ENCODE measurements around the gene LIFR.
"Not testable (repeated sequence)": the region's sequence is repeated elsewhere in the genome, so short reads cannot be mapped to it uniquely, and the experiment has no call there.

Gene LIFR, protein sequence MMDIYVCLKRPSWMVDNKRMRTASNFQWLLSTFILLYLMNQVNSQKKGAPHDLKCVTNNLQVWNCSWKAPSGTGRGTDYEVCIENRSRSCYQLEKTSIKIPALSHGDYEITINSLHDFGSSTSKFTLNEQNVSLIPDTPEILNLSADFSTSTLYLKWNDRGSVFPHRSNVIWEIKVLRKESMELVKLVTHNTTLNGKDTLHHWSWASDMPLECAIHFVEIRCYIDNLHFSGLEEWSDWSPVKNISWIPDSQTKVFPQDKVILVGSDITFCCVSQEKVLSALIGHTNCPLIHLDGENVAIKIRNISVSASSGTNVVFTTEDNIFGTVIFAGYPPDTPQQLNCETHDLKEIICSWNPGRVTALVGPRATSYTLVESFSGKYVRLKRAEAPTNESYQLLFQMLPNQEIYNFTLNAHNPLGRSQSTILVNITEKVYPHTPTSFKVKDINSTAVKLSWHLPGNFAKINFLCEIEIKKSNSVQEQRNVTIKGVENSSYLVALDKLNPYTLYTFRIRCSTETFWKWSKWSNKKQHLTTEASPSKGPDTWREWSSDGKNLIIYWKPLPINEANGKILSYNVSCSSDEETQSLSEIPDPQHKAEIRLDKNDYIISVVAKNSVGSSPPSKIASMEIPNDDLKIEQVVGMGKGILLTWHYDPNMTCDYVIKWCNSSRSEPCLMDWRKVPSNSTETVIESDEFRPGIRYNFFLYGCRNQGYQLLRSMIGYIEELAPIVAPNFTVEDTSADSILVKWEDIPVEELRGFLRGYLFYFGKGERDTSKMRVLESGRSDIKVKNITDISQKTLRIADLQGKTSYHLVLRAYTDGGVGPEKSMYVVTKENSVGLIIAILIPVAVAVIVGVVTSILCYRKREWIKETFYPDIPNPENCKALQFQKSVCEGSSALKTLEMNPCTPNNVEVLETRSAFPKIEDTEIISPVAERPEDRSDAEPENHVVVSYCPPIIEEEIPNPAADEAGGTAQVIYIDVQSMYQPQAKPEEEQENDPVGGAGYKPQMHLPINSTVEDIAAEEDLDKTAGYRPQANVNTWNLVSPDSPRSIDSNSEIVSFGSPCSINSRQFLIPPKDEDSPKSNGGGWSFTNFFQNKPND

GRCh38 chr5:38556599-38557307 lies at the start of gene LIFR:
Gene LIFR (minus strand): TSS chr5:38556646. CDS start chr5:38530647, 25,999 bp downstream.
- no peaks in the 10 kb centered on the region for H3K36me3 ChIP-seq (ENCODE audit: control insufficient read depth, insufficient read depth, low read length)
- H3K27me3 ChIP-seq (ENCODE audit: control insufficient read depth, insufficient read depth, low read length), result no peaks in the 10 kb centered on the region
- H3K9me3 ChIP-seq (ENCODE audit: control insufficient read depth, insufficient read depth, low read length), result no peaks in the 10 kb centered on the region
- H3K4me3 ChIP-seq (ENCODE audit: low read length), result peak within 1 kb of the TSS; percentile 99
- no peaks in the 10 kb centered on the region for H3K4me1 ChIP-seq (ENCODE audit: control insufficient read depth, insufficient read depth, low read length)
- WGBS (ENCODE audit: insufficient coverage, insufficient read length), result no CpG with 5 or more reads among the region's 88 CpGs
- no peak for DNase-seq (ENCODE audit: low read depth, low spot score)
- no peak within 1 kb of the TSS for H3K27ac ChIP-seq (ENCODE audit: low read length)

GRCh38 chr5:38605610-38606009 lies 49.2 kb upstream of the LIFR start:
- Histone ChIP-seq H3K27me3 (ENCODE audit: control insufficient read depth, insufficient read depth, low read length) (no peaks in the 10 kb centered on the region), H3K27ac (ENCODE audit: low read length) (no peak overlapping the region), H3K4me1 (ENCODE audit: control insufficient read depth, insufficient read depth, low read length) (peaks cover 2% of the 10 kb centered on the region; the same call in 1 of the 2 replicates), H3K4me3 (ENCODE audit: low read length) (no peak overlapping the region), H3K9me3 (ENCODE audit: control insufficient read depth, insufficient read depth, low read length) (no peaks in the 10 kb centered on the region), H3K36me3 (ENCODE audit: control insufficient read depth, insufficient read depth, low read length) (no peaks in the 10 kb centered on the region)
- DNase-seq (ENCODE audit: low read depth, low spot score), result no peak
- WGBS (ENCODE audit: insufficient coverage, insufficient read length), result no CpG with 5 or more reads among the region's 7 CpGs

DNA sequence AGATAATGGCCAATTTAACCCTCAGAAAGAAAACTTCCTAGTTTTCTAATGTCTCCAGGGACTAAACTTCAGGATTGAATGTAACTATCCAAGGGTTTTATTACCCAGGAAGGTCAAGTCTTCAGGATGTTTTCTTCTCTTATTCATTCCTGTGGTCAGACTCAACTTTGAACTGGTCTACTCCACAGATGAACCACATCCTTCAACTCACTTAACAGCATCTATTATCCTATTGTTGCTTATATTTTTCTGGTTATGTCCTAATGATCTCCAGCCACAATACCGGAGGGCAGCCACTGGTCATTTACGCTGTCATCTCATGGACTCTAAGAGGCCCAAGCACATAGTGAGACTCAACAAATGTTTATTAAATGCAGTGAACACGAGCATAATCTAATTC lies 47.2 kb upstream of the LIFR start:
- DNase-seq (ENCODE audit: low read depth, low spot score), result no peak
- WGBS (ENCODE audit: insufficient coverage, insufficient read length), result no CpG with 5 or more reads among the region's 3 CpGs

DNA sequence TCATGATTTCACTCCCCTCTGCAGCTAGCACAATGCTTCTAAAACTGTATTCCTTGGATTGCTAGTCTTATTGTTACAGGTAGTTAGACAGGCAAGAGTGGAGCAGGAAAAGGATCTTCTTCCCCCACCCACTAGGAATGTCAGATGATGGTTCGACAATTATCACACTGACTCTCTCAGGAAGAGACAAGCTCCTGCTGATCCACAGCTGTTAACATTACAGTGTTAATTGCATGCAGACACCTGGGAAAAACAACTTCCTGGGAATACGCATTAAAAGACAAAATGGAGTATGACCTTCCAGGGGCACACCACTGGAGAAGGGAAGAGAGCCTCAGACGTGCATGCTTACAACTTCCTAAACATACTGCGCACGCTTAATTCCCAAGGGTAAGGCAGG lies 46.2 kb upstream of the LIFR start:
- DNase-seq (ENCODE audit: low read depth, low spot score), result no peak
- no peaks in the 10 kb centered on the region for H3K9me3 ChIP-seq (ENCODE audit: control insufficient read depth, insufficient read depth, low read length)
- H3K27me3 ChIP-seq (ENCODE audit: control insufficient read depth, insufficient read depth, low read length), result no peaks in the 10 kb centered on the region
- H3K27ac ChIP-seq (ENCODE audit: low read length), result no peak overlapping the region
- H3K4me1 ChIP-seq (ENCODE audit: control insufficient read depth, insufficient read depth, low read length), result peaks cover 2% of the 10 kb centered on the region; the same call in 1 of the 2 replicates
- WGBS (ENCODE audit: insufficient coverage, insufficient read length), result no CpG with 5 or more reads among the region's 5 CpGs
- no peaks in the 10 kb centered on the region for H3K36me3 ChIP-seq (ENCODE audit: control insufficient read depth, insufficient read depth, low read length)
- no peak overlapping the region for H3K4me3 ChIP-seq (ENCODE audit: low read length)

More for the DNA sequence above, 47.2 kb upstream of the LIFR start:
- H3K9me3 ChIP-seq (ENCODE audit: control insufficient read depth, insufficient read depth, low read length), result no peaks in the 10 kb centered on the region
- H3K36me3 ChIP-seq (ENCODE audit: control insufficient read depth, insufficient read depth, low read length), result no peaks in the 10 kb centered on the region
- no peak overlapping the region for H3K27ac ChIP-seq (ENCODE audit: low read length)
- H3K27me3 ChIP-seq (ENCODE audit: control insufficient read depth, insufficient read depth, low read length), result no peaks in the 10 kb centered on the region
- no peak overlapping the region for H3K4me3 ChIP-seq (ENCODE audit: low read length)
- peaks cover 2% of the 10 kb centered on the region; the same call in 1 of the 2 replicates for H3K4me1 ChIP-seq (ENCODE audit: control insufficient read depth, insufficient read depth, low read length)

DNA sequence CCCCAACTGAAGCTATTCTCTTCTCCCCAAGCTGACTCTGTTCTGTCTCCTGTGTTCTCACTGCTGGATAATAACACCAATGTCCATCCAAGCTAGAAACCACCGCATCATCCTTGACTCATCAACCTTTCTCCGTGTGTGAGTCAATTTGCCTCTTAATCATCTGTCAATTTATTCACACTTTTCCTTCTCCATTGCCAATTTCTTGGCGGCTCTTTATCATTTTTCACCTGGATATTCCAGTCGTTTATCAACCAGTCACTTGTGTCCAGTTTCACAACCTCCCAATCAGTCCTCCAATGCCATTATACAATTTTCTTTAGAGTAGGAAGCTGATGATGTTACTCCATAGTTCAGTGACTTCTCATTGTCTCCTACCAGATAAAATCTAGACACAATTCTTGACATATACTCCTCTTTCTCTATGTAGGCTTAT lies 45.4 kb upstream of the LIFR start:
- Histone ChIP-seq H3K36me3 (ENCODE audit: control insufficient read depth, insufficient read depth, low read length) (no peaks in the 10 kb centered on the region), H3K9me3 (ENCODE audit: control insufficient read depth, insufficient read depth, low read length) (no peaks in the 10 kb centered on the region), H3K27ac (ENCODE audit: low read length) (no peak overlapping the region), H3K4me3 (ENCODE audit: low read length) (no peak overlapping the region), H3K27me3 (ENCODE audit: control insufficient read depth, insufficient read depth, low read length) (no peaks in the 10 kb centered on the region), H3K4me1 (ENCODE audit: control insufficient read depth, insufficient read depth, low read length) (peaks cover 2% of the 10 kb centered on the region; the same call in 1 of the 2 replicates)
- WGBS (ENCODE audit: insufficient coverage, insufficient read length), result no CpG with 5 or more reads among the region's 4 CpGs
- DNase-seq (ENCODE audit: low read depth, low spot score), result no peak

GRCh38 chr5:38601133-38601862 lies 44.9 kb upstream of the LIFR start:
- Histone ChIP-seq H3K27me3 (ENCODE audit: control insufficient read depth, insufficient read depth, low read length) (no peaks in the 10 kb centered on the region), H3K4me3 (ENCODE audit: low read length) (no peak overlapping the region), H3K36me3 (ENCODE audit: control insufficient read depth, insufficient read depth, low read length) (no peaks in the 10 kb centered on the region), H3K4me1 (ENCODE audit: control insufficient read depth, insufficient read depth, low read length) (peaks cover 2% of the 10 kb centered on the region; the same call in 1 of the 2 replicates), H3K27ac (ENCODE audit: low read length) (no peak overlapping the region), H3K9me3 (ENCODE audit: control insufficient read depth, insufficient read depth, low read length) (no peaks in the 10 kb centered on the region)
- no peak for DNase-seq (ENCODE audit: low read depth, low spot score)
- WGBS (ENCODE audit: insufficient coverage, insufficient read length), result no CpG with 5 or more reads among the region's 5 CpGs

GRCh38 chr5:38600329-38601045 lies 44.0 kb upstream of the LIFR start:
- Histone ChIP-seq H3K9me3 (ENCODE audit: control insufficient read depth, insufficient read depth, low read length) (no peaks in the 10 kb centered on the region), H3K4me3 (ENCODE audit: low read length) (no peak overlapping the region), H3K36me3 (ENCODE audit: control insufficient read depth, insufficient read depth, low read length) (no peaks in the 10 kb centered on the region), H3K27me3 (ENCODE audit: control insufficient read depth, insufficient read depth, low read length) (no peaks in the 10 kb centered on the region), H3K4me1 (ENCODE audit: control insufficient read depth, insufficient read depth, low read length) (peaks cover 2% of the 10 kb centered on the region; the same call in 1 of the 2 replicates), H3K27ac (ENCODE audit: low read length) (no peak overlapping the region)
- no CpG with 5 or more reads among the region's 3 CpGs for WGBS (ENCODE audit: insufficient coverage, insufficient read length)
- no peak for DNase-seq (ENCODE audit: low read depth, low spot score)

DNA sequence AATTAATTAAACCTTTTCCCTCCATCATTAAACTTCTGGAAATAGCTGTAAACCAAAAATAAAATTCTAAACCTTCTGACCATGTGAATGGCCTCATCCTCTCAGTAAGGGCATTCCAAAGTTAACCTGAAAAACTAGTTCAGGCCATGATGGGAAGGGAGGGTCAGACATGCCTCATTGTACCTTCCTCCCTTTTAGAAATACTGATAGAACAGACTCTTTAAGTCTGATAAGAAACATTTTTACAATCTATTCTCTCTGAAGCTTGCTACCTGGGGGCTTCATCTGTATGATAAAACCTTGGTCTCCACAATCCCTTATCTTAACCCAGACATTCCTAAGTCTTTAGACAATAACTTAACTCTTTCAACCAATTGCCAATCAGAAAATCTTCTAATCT lies 43.3 kb upstream of the LIFR start:
- not testable (repeated sequence) for H3K27ac ChIP-seq (ENCODE audit: low read length); H3K27me3 ChIP-seq (ENCODE audit: control insufficient read depth, insufficient read depth, low read length); H3K9me3 ChIP-seq (ENCODE audit: control insufficient read depth, insufficient read depth, low read length); DNase-seq (ENCODE audit: low read depth, low spot score); H3K4me1 ChIP-seq (ENCODE audit: control insufficient read depth, insufficient read depth, low read length); H3K4me3 ChIP-seq (ENCODE audit: low read length); H3K36me3 ChIP-seq (ENCODE audit: control insufficient read depth, insufficient read depth, low read length)

GRCh38 chr5:38598994-38599617 lies 42.7 kb upstream of the LIFR start:
- no peak for DNase-seq (ENCODE audit: low read depth, low spot score)
- Histone ChIP-seq H3K36me3 (ENCODE audit: control insufficient read depth, insufficient read depth, low read length) (no peaks in the 10 kb centered on the region), H3K9me3 (ENCODE audit: control insufficient read depth, insufficient read depth, low read length) (no peaks in the 10 kb centered on the region), H3K4me1 (ENCODE audit: control insufficient read depth, insufficient read depth, low read length) (peaks cover 2% of the 10 kb centered on the region; the same call in 1 of the 2 replicates), H3K4me3 (ENCODE audit: low read length) (no peak overlapping the region), H3K27ac (ENCODE audit: low read length) (no peak overlapping the region), H3K27me3 (ENCODE audit: control insufficient read depth, insufficient read depth, low read length) (no peaks in the 10 kb centered on the region)
- WGBS (ENCODE audit: insufficient coverage, insufficient read length), result no CpG with 5 or more reads among the region's 2 CpGs

Measured in iPS DF 6.9 (cell line).